ENCODE data around the gene ECE1.
A peak's percentile ranks its signal among the peaks of the same experiment; 100 is the strongest.

Gene ECE1

GRCh38 chr1:21307663-21308305 lies 17.5 kb upstream of the ECE1 start:
- DNase-seq = peak; percentile 33

- DNase-seq = no peak
Measured at GRCh38 chr1:21307210-21307609, 16.9 kb upstream of the ECE1 start.

- DNase-seq = no peak
Measured at GRCh38 chr1:21305900-21306189, 15.6 kb upstream of the ECE1 start.

GRCh38 chr1:21305155-21305899 lies 15.1 kb upstream of the ECE1 start:
- no peak for DNase-seq

- no peak for DNase-seq
Measured at GRCh38 chr1:21304488-21304887, 14.2 kb upstream of the ECE1 start.

GRCh38 chr1:21302747-21303715 lies 12.8 kb upstream of the ECE1 start:
- no peak for DNase-seq

GRCh38 chr1:21301794-21302440 lies 11.7 kb upstream of the ECE1 start:
- DNase-seq = no peak

- DNase-seq = no peak
Measured at GRCh38 chr1:21300774-21301173, 10.5 kb upstream of the ECE1 start.

GRCh38 chr1:21299780-21300395 lies 9.6 kb upstream of the ECE1 start:
- no peak for DNase-seq

- DNase-seq = peak; percentile 36
Measured at GRCh38 chr1:21298981-21299391, 8.7 kb upstream of the ECE1 start.

GRCh38 chr1:21297975-21298374 lies 7.7 kb upstream of the ECE1 start:
- DNase-seq = no peak

- DNase-seq = no peak
Measured at GRCh38 chr1:21296509-21297354, 6.5 kb upstream of the ECE1 start.

- no peak for DNase-seq
Measured at GRCh38 chr1:21295545-21295944, 5.3 kb upstream of the ECE1 start.

GRCh38 chr1:21295002-21295401 lies 4.7 kb upstream of the ECE1 start:
- DNase-seq = peak; percentile 61

GRCh38 chr1:21294266-21294989 lies 4.2 kb upstream of the ECE1 start:
- peak; percentile 96 for DNase-seq

- peak; percentile 79 for DNase-seq
Measured at GRCh38 chr1:21293537-21294265, 3.4 kb upstream of the ECE1 start.

- DNase-seq = peak; percentile 80
Measured at GRCh38 chr1:21292984-21293536, 2.8 kb upstream of the ECE1 start.

GRCh38 chr1:21292503-21292983 lies 2.3 kb upstream of the ECE1 start:
- DNase-seq = no peak

- no peak for DNase-seq
Measured at GRCh38 chr1:21291964-21292363, 1.7 kb upstream of the ECE1 start.

- DNase-seq = no peak
Measured at GRCh38 chr1:21291184-21291583, 921 bp upstream of the ECE1 start.
